GM19351 (cell line): ENCODE measurements around the gene MYOCOS.

Source experiments
- ATAC-seq: cut with Tn5 transposase; IDR thresholded peaks from one replicate; pipeline ENCODE4 v1.9.1; 2021; ENCODE audit warnings: mild to moderate bottlenecking, moderate library complexity; ENCODE audit not compliant: unreplicated experiment

The MYOCOS gene

DNA sequence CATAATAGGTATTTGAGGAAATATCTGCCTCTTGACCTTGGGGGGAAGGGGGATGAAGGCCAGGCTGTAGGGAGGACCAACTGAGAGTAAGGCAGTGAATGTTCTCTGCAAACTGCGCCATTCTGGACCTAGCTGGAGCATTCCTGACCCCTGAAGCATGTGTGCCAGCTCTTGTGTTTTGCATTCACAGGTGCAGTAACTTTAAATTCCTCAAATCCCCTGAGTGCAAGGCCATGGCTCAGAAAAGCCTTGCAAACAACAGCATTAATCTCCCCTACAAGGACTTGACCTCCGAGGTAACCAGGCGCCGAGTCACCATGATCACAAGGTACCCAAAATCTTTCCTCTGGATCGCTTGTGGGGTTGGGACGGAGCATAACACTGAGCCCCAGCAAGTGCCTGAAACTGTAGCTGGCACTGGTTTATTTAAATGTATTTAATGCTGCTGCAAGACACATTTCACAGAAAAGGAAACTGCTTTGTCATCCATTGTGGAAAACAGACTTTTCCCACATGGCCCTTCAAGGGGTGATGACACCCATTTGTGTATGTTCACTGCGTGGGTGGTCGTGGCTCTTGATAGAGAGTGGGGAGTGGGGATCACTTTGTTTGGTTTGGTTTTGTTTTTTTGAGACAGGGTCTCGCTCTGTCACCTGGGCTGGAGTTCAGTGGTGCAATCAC lies 1.7 kb downstream of the MYOCOS start:
- ATAC-seq, result no peak

DNA sequence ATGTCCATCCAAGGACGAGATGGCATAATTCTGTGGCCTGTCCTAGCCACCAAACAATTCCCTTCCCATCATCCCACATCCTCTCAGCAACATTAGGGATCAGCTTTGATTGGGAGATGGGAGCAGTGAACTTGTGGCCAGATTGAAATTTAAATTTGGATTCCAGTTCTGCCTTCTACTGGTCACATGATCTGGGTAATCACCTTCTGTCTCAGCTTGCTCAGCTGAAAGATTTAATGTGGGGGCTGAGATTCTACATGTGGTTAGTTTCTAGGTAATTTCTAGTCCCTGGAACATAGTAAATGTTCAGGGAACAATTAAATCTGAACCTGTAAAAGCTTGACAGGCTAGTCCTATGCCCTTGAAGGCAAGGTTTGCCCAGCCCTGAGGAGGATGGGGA lies 3.2 kb downstream of the MYOCOS start:
- ATAC-seq, result no peak

DNA sequence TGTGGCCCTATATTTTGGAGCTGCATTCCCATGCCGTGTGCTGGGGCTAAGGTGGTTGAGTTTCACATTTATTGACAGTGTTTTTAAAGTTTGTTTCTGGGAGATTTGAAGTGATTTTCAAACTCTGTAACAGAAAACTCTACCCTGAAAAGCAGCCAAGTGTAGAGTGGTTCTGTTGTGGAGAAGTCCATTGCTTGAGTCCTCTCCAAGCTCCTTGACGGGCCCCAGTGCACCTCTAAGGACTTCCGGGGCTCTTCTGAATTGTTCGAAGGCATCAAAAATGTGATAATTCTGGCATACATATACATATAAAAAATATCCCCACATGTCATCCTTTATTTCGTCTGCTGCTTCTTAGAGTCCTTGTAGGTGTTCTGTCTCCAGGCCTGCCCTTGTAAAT lies 5.0 kb downstream of the MYOCOS start:
- ATAC-seq, result no peak

DNA sequence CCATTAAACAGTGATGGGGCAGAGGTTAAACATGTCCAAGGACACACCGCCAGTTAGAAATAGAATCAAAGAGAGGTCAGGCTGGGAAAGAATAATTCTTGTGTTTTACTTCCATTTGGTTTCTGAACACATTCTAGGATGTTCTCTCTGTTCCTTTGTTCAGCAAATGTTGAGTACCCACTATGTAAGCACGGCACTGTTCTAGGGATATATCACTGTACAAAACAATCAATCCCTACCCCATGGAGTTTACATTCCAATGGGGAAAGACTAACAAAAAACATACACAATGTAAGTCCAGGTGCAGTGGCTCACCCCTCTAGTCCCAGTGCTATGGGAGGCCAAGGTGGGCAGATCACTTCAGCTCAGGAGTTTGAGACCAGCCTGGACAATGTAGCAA lies 6.2 kb downstream of the MYOCOS start:
- no peak for ATAC-seq

DNA sequence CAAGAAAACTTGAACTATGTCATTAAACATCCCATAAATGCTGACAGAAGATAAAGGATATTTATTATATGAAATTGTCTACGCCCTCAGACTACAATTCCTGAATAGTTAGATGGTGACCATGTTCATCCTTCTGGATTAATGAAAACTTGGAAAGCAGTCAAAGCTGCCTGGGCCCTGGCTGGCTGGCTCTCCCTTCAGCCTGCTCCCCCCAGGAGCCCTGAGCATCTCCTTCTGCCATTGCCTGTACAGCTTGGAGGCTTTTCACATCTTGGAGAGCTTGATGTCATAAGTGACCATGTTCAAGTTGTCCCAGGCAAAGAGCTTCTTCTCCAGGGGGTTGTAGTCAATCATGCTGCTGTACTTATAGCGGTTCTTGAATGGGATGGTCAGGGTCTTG lies 13.6 kb downstream of the MYOCOS start:
- no peak for ATAC-seq

DNA sequence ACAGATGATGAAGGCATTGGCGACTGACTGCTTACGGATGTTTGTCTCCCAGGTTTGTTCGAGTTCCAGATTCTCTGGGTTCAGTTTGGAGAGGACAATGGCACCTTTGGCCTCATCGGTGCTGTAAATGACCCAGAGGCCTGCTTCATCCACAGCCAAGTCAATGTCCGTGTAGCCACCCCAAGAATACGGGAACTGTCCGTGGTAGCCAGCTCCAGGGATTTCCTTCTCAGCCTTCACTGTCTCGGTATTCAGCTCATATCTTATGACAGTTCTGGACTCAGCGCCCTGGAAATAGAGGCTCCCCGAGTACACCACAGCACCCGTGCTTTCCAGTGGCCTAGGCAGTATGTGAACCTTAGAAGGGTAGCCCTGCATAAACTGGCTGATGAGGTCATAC lies 14.1 kb downstream of the MYOCOS start:
- no peak for ATAC-seq

DNA sequence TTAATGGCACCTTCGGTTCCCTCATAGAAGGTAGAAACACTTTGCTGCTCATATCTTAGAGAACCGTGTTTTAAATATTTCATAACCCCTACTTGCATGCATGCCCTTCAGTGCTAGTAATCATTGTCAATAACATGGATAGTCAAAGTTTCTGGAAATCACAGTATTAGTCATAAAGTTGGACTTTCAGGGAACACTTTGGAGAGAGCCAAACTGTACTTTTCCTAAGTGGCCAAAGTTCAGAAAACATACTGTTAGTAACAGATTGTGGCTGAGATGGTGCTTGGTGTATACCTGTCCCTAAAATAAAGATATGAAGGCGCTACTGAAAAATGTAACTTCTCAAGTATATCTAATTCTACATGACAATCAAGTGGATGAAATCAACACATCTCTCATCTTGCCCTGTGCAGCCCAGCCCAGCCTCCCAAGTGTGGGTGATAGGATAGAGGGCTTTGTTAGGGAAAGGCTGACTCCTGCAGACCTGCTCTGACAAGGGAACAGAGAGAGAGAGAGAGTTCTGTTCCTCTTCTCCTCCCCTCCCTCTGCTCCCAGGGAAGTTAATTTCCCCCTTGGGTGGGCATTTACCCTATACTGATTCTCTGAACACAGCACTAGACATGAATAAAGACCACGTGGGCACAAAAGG lies 16.0 kb downstream of the MYOCOS start:
- ATAC-seq, result no peak

DNA sequence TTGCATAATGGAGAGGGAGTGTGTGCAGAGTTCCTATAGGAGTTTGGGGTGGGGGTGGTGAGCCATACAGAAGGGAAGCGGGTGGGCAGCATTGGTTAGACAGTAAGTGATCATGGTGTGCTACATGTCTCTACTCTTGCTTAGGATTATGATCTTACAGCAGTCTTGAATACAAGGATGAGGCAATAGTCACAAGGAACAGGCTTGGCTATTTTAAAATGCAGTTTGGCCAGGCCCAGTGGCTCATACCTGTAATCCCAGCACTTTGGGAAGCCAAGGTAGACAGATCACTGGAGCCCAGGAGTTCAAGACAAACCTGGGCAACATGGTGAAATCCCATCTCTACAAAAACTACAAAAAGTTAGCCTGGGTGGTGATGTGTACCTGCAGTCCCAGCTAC lies 18.2 kb downstream of the MYOCOS start:
- no peak for ATAC-seq

DNA sequence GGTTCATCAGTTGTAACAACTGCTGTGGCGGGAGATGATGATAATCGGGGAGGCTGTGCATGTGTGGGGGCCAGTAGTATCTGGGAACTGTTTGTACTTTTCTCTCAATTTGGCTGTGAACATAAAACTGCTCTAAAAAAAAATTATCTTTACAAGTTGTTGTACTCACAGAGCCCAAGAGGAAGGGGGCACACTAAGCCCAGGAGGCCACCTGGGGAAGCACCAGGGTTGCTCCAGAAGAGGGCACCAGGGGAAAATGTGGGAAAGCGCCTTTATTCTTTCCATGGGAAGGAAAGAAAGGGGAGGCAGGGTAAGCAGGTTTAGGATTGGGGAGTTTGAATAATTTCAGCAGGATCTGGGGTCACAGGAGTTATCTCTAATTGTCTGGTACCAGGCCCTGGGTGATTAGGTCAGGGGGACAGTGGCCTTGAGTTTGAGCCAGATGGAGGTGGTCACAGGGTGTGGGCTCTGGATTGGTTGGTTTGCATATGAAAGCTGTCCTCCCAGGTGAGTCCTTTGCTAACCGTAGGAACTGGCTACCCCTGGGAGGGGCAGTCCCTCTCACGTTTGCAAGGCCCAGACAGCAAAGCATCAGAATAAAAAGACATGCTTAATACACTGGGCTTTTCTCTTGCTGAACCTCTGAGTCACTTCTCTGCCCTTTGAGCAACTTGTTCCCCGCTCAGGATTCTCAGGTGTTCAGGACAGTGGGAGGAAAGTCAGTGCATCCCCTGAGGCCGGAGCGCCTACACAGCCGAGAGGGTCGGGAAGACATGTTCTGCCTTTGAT lies 19.2 kb downstream of the MYOCOS start:
- no peak for ATAC-seq

DNA sequence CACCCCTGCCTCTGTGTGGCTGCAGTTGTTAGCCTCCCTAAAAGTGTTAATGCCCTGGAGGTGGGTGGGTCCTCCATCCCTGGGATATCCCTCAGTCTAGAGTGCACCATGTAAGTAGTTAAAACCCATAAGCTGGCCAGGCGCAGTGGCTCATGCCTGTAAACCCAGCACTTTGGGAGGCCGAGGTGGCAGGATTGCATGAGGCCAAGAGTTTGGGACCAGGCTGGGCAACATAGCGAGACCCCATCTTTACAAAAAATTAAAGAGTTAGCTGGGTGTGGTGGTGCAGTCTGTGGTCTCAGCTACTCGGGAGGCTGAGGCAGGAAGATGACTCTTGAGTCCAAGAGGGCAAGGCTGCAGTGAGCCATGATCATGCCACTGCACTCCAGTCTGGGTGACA lies 20.2 kb downstream of the MYOCOS start:
- no peak for ATAC-seq

DNA sequence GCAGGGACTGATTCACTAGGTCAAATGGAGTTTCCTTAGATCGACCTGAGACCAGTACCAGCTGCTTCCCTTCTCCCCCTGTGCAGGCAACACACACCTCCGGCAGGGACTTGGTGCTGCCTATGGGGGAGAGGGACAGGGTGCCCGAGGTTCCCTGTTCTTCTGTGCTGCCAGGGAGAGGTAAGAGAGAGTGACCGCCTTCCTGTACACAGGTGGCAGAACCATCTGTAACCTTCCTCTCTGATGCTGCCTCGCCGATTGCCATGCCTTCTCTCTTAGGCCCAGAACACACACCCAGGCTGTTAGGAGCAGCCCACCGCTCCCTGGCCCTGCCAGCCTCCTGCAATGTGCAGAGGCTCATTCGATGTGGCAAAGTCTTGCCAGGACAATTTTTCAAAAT lies 21.1 kb downstream of the MYOCOS start:
- ATAC-seq, result no peak

DNA sequence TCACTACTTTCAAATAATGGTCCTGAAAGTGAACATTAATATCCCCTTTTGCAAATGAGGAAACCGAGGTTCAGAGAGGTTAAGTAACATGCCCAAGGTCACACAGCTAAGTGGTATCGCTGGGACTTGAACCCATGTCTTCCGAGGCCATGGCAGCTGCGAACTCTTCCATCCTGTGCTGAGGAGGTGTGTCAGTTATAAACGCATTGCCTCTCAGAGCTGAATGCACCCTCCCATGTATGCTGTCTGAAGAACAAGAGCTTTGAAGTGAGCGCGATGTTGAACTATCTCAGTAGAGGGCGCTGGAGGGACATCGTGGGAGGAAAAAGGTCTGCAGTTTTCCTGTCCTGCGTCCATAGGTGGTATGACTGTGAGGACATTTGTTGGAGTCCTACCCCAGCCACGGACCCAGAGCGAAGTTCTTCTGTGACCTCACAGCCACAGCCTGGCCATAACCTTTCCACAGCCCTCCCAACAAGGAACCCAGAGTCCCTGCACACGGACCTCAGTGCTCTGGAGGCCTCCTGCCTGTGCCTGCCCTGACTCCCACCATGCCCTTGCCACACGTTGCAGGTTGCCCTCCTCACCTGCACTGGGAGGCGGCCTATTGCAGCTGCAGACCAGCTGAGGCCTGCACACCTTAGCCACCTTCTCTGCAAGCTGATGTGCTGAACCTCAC lies 22.9 kb downstream of the MYOCOS start:
- no peak for ATAC-seq

DNA sequence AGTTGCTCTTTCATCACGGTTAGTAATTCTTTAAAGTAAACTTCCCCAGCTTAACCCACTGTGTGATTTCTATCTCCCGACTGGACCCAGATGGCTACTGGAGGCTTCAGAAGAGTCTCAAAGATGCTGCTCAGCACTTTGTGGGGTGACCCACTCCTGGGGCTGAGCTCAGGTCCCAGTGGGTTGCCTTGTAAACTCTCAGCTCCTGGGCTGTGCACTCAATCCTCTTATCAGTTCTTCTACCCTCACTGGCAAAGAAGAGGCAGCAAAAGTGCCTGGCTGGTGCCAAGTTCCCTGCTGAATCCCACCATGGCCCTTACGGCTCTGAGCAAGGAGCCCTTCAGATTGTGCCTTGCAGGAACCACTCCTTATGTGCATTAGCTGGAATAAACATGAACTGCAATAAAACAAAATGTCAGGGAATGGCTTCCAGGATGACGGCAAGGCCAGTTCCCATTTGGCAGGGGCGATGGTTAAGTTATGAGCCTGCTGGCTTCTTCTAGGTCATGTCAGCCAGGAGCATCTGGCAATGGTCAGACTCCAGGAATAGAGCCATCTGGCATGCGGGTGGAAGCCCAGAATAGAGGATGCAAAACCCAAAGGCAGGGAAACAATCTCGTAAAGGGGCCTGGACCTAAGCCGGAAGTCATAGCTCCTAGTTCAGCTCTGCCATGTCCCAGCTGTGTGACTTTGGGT lies 23.7 kb downstream of the MYOCOS start:
- no peak for ATAC-seq

DNA sequence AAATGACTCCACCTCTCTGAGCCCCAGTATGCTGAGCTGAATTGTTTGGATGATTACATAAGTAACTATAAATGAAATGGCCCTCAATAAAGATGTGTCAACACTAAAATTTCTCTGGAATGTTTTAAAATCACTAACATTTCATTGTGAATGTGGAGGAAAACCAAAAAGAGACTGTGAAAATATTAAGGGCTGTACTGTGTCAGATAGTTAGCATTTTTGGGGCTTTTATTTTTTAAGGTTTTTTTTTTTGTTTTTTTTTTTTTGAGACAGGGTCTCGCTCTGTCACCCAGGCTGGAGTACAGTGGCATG lies 24.2 kb downstream of the MYOCOS start:
- ATAC-seq, result no peak

DNA sequence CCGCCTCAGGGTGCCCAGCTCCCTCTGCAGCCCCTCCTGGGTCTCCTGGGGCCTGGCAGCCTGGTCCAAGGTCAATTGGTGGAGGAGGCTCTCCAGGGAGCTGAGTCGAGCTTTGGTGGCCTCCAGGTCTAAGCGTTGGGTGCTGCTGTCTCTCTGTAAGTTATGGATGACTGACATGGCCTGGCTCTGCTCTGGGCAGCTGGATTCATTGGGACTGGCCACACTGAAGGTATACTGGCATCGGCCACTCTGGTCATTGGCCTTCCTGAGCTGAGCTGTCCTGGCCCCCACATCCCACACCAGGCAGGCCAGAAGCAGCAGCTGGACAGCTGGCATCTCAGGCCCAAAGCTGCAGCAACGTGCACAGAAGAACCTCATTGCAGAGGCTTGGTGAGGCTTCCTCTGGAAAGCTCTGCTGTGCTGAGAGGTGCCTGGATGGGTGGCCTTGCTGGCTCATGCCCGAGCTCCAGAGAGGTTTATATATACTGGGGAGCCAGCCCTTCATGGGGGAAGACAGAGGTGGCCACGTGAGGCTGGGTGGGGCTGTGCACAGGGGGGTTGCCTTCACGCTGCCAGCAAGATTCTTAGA lies 30.3 kb downstream of the MYOCOS start, which contains the start of gene MYOC:
Gene MYOC, minus strand, starts transcription at position 455 of the 589 bp plus-strand sequence. Its CDS starts 77 bp downstream, at position 378.
- no peak for ATAC-seq

DNA sequence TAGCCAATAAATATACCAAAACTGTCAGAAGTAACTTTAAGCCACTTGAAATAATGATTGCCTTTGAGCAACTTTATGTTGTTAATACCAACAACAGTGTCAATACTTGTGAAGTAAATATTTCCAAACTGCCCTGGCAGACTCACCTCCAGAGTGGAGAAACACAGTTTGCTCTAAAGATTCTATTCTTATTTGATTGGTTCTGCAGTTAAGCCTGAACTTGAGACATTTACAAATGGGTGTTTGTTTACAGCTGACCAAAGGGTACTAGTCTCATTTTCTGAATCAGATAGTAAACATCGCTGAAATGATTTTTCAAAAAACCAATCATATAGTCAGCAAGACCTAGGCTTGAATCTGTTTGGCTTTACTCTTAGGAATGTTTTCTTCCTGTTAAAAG lies 31.8 kb downstream of the MYOCOS start:
- ATAC-seq, result no peak

DNA sequence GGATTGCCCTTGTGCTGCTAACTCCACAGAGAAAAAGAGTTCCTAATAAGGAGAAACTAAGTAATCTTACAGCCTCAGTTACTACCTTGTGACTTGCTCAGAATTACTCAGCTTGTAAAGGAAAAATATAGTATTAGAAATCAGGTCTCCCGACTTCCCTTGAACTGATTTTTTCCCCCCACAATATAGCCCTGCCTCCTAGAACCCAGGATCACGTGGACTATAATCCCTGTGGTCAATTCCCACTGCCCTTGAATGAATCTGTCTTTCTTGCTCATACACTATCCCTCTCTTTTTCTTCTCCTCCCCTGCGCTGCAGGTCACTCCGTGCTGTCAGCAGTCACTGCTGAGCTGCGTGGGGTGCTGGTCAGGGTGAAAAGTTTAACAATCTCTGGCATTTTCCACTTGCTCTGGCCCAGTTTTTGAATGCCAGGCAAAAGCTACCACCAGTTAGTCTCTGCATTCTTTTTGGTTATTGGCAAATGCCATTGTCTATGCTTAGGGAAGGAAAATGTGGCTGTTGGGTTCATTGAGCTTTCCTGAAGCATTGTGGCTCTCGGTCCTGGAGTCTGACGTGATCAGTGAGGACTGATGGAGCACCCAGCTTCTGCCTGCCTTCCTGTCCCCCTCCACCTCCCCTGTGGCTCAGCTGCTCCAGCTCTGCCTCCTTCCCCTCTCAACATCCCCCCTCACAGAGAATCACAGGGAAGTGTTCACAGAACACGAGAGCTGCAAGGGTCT lies 32.3 kb downstream of the MYOCOS start:
- no peak for ATAC-seq

DNA sequence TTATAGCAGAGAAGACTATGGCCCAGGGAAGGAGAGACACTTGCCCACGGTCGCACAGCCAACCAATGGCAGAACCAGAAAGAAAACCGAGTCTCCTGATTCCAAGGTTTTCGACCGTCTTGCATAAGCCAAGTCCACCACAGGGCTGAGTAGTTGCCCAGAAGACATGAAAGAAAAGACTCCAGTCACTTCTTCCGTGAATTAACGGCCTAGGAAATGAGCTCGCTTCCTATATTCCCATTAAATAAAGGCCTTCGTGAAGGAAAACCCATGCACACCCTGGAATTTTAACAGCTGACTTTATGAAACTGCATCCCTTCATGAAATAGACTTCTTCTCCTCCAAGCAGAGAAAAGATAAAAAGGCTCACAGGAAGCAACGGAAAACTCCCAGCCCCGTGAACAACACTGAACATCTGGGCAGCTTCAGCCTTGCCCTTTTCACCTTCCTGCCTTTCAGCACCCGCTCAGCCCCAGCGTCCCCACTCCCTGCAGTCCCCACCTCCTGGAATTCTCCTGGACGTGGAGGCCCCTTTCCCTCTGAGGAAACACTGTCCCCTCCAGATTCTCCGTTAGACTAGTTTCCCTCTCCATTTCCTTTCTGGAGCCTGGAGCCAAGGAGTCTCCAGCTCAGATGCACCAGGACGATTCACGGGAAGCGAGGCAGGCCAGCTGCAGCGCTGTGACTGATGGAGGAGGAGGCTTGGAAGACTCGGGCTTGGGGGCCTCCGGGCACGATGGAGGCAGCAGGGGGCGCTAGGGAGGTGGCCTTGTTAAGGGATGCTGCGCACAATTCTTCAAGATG lies 33.1 kb downstream of the MYOCOS start:
- ATAC-seq, result peak; percentile 92

DNA sequence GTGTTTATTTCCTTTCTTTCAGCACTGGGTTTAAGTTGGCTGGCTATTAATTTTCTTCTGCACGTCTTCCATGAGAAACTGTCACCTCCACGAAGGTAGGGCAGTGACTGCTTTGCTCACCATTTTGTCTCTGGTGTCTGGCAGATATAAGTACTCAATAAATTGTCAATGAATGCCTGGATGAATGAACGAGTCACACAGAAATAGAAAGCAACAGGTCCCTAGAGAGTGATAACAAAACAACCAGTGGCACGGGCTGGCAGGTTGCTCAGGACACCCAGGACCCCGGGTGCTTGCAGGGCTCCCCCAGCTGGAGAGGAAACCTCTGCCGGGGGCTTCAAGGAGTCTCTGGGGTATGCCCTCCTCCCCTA lies 33.7 kb downstream of the MYOCOS start:
- peak; percentile 9 for ATAC-seq
